GM10266 (cell line): ENCODE data around the gene DIP2B.

Experiments
- DNase-seq: peaks from one replicate; pipeline ENCODE4 v3.0.0; 2012; ENCODE audit errors: extremely low spot score
- TF ChIP-seq, protein P1 (sequence below): IDR thresholded peaks from 2 replicates; pipeline ENCODE4 v1.5.1; 2012; ENCODE audit warnings: mild to moderate bottlenecking, low read depth; ENCODE audit not compliant: control insufficient read depth, insufficient read depth; ENCODE audit errors: missing control alignments

Gene DIP2B

GRCh38 chr12:50545213-50545612 lies 40.4 kb downstream of the DIP2B start:
- TF ChIP-seq, protein P1, sequence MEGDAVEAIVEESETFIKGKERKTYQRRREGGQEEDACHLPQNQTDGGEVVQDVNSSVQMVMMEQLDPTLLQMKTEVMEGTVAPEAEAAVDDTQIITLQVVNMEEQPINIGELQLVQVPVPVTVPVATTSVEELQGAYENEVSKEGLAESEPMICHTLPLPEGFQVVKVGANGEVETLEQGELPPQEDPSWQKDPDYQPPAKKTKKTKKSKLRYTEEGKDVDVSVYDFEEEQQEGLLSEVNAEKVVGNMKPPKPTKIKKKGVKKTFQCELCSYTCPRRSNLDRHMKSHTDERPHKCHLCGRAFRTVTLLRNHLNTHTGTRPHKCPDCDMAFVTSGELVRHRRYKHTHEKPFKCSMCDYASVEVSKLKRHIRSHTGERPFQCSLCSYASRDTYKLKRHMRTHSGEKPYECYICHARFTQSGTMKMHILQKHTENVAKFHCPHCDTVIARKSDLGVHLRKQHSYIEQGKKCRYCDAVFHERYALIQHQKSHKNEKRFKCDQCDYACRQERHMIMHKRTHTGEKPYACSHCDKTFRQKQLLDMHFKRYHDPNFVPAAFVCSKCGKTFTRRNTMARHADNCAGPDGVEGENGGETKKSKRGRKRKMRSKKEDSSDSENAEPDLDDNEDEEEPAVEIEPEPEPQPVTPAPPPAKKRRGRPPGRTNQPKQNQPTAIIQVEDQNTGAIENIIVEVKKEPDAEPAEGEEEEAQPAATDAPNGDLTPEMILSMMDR, result no peak
- DNase-seq, result no peak

DNA sequence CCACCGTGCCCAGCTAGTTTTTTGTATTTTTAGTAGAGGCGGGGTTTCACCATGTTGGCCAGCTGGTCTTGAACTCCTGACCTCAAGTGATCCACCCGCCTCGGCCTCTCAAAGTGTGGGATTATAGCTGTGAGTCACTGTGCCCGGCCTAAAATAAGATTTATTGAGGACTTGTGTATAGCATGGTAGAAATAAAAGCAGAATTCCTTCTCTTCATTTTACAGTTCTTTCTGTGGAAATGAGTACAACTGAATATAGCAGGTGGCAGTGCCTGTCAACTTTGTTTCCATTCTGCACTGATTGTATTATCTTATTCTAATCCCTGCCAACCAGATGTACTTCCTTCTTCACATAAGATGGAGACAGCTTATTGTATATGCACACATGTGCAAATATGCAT lies 41.0 kb downstream of the DIP2B start:
- TF ChIP-seq, protein P1, result no peak
- no peak for DNase-seq

GRCh38 chr12:50546441-50547318 lies 41.9 kb downstream of the DIP2B start:
- TF ChIP-seq, protein P1, result no peak
- DNase-seq, result no peak

- TF ChIP-seq, protein P1, result no peak
These were observed 43.0 kb downstream of the DIP2B start for GRCh38 chr12:50547742-50548141.

GRCh38 chr12:50549885-50550284 lies 45.1 kb downstream of the DIP2B start:
- TF ChIP-seq, protein P1, result no peak
- no peak for DNase-seq

More at GRCh38 chr12:50547742-50548141, 43.0 kb downstream of the DIP2B start:
- DNase-seq, result no peak

DNA sequence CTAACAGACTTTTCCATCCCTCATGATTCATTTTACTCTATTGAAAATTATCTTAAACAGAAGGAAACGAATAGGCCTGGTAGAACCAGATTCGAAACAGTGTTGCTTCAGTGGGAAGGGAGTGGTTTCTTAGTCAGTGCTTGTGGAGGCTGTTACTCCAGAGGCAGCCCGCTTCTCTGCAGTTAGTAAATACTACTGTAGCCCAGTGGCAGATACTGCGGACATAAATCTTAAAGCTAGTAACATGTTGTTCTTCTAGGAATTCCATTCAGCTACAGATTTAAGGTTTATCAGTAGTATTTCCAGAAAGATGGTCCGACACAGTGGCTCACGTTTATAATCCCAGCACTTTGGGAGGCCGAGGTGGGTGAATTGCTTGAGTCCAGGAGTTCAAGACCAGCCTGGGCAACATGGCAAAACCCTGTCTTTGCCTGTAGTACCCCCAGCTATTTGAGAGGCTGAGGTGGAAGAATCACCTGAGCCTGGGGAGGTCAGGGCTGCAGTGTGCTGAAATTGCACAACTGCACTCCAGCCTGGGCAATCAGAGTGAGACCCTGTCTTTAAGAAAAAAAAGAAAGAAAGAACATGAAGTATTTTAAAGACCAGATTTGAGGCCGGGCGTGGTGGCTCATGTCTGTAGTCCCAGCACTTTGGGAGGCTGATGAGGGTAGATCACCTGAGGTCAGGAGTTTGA lies 45.9 kb downstream of the DIP2B start:
- no peak for DNase-seq
- TF ChIP-seq, protein P1, result no peak

DNA sequence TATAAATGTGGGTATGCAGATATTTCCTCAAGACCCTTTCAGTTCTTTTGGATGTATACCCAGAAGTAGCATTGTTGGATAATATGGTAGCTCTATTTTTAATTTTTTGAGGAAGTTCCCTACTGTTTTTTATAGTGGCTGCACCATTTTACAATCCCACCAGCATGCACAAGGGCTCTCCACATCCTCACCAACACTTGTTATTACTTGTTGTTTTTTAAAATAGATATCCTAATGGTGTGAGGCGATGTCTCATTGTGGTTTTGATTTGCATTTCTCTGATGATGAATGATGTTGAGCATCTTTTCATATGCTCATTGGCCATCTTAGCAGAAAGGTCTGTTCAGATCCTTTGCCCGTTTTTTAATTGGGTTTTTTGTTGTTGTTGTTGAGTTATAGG lies 47.1 kb downstream of the DIP2B start:
- DNase-seq, result no peak
- TF ChIP-seq, protein P1, result no peak
